ENCODE data around the gene LCE5A.

DNA sequence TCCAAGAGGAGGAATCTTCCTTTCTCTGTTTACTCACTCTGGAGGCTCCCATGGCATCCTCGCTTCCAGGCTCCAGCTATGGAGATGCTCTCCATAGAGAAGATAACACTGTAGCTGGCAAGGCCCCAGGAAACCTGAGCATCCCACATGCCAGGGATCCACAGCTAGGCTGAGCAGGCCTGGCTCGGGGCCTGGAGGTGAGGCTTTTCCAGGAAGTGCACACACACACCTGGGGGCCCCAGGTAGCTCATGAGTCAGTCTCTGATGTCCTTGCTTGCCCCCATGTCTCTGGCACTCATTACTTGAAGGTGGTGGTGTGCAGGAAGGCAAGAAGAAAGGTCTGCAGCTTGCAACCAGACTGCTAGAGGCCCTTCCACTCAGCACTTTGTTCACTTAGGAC is 5.5 kb upstream of the LCE5A start:
- TF ChIP-seq CTCF (IDR thresholded peaks at IDR 0.05; ENCODE audit: low read depth, low read length, missing input control) (no peak), TAF1 (conservative IDR thresholded peaks at IDR 0.05) (no peak), JUND (IDR thresholded peaks at IDR 0.05) (no peak), ATF3 (IDR thresholded peaks at IDR 0.05) (no peak), SP1 (IDR thresholded peaks at IDR 0.05) (no peak), RXRA (IDR thresholded peaks at IDR 0.05) (no peak), GABPA (IDR thresholded peaks at IDR 0.05 in 1 of 2, conservative IDR thresholded peaks at IDR 0.05 in 1 of 2) (no peak), RAD21 (IDR thresholded peaks at IDR 0.05) (no peak), YY1 (IDR thresholded peaks at IDR 0.05) (no peak), EGR1 (IDR thresholded peaks at IDR 0.05; ENCODE audit: low read depth in 2 of 2) (no peak), HNF4G (IDR thresholded peaks at IDR 0.05) (no peak)
- TF ChIP-seq, protein P1, sequence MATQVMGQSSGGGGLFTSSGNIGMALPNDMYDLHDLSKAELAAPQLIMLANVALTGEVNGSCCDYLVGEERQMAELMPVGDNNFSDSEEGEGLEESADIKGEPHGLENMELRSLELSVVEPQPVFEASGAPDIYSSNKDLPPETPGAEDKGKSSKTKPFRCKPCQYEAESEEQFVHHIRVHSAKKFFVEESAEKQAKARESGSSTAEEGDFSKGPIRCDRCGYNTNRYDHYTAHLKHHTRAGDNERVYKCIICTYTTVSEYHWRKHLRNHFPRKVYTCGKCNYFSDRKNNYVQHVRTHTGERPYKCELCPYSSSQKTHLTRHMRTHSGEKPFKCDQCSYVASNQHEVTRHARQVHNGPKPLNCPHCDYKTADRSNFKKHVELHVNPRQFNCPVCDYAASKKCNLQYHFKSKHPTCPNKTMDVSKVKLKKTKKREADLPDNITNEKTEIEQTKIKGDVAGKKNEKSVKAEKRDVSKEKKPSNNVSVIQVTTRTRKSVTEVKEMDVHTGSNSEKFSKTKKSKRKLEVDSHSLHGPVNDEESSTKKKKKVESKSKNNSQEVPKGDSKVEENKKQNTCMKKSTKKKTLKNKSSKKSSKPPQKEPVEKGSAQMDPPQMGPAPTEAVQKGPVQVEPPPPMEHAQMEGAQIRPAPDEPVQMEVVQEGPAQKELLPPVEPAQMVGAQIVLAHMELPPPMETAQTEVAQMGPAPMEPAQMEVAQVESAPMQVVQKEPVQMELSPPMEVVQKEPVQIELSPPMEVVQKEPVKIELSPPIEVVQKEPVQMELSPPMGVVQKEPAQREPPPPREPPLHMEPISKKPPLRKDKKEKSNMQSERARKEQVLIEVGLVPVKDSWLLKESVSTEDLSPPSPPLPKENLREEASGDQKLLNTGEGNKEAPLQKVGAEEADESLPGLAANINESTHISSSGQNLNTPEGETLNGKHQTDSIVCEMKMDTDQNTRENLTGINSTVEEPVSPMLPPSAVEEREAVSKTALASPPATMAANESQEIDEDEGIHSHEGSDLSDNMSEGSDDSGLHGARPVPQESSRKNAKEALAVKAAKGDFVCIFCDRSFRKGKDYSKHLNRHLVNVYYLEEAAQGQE (IDR thresholded peaks at IDR 0.05): no peak
- TF ChIP-seq, protein P2, sequence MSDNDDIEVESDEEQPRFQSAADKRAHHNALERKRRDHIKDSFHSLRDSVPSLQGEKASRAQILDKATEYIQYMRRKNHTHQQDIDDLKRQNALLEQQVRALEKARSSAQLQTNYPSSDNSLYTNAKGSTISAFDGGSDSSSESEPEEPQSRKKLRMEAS (IDR thresholded peaks at IDR 0.05): no peak
